Left colon (tissue), 2 donors: ENCODE measurements around the gene TAOK2. TPM values are rescaled to one million over a fixed set of nuclear protein-coding genes. Genes with fewer than 3 reads are reported as not detected.
"Not testable (repeated sequence)": the region's sequence is repeated elsewhere in the genome, so short reads cannot be mapped to it uniquely, and the experiment has no call there.

Experiments
- ATAC-seq: fragments of 200-7000 bp; cut with Tn5 transposase; one replicate; pipeline ENCODE4 v1.9.1; 2020; ENCODE audit warnings: mild to moderate bottlenecking, moderate library complexity
- DNase-seq, 2 donors: peaks; one replicate each; pipeline ENCODE4 v3.0.0-alpha.2; 2020
- intact Hi-C, 2 donors: fragments of 100-400 bp; cut with DNase I in 1 of 2; cut with micrococcal nuclease in 1 of 2; formaldehyde crosslinking; loops; one replicate each; pipeline versions ENCODE4 v1.11.2 to v1.14.0; 2022; cut with DNase I, micrococcal nuclease
- total RNA-seq, 2 donors: library from RNA; stranded (reverse); fragmentation: NEBNext Ultra II Directional; extraction: Animal tissue kit (Norgen Biotek cat#: 25700); gene quantifications; one replicate each; pipeline ENCODE4 v1.2.1, GENCODE V29; 2021
- donor health status: DM: no; HTN: no; CAD: no.
- donor health status: DM: yes; HTN: yes; CAD: no.

The TAOK2 gene
- total RNA-seq, 2 donors from 2014 or later = 44.5 TPM

DNA sequence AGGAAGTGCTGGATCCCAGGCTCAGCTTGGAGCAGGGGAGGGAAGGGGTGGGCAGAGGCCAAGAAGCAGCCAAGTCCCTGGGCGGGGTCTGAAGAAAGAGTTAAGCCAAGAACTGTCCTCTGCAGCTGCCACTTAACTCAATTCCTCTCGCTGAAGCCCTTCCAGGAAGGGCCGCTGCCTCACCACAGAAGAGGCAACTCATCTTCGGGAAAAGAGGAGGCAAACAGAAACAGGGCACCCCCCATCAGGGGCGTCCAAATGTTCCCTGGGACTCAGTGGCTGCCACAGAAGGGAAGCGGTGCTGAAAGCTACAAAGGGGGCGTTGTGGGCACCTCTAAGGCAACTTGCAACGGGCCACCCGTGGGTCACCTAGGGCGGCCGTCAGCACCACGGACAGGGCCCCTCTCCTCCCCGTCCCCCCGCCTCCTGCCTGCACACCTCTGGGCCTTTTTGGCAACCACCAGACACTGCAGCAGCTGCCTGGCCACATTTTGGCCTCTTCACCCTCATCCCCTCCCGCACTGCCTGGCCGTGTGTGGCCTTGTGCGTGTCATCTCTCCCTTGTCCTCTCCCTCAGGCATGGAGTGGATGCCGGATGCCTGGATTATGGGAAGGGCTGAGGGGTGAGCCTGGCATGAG is 54.9 kb downstream of the TAOK2 start:
- intact Hi-C loops = loop anchor here in 1 of 2 donors (5.0 kb wide), 1 partner anchor 326 kb away; no protein-coding TSS in a partner anchor
- ATAC-seq = peak; percentile 32
- no peak for DNase-seq

GRCh38 chr16:30030011-30030685 is 56.5 kb downstream of the TAOK2 start:
- no peak for DNase-seq
- no peak for ATAC-seq
- intact Hi-C loops = no loop called here

- no peak for DNase-seq
- no peak for ATAC-seq
- intact Hi-C loops = no loop called here
These were observed 57.3 kb downstream of the TAOK2 start, which contains the start of gene TLCD3B for GRCh38 chr16:30030841-30031413. Gene TLCD3B (minus strand): TSS chr16:30031271. CDS start chr16:30030527, 744 bp downstream.

DNA sequence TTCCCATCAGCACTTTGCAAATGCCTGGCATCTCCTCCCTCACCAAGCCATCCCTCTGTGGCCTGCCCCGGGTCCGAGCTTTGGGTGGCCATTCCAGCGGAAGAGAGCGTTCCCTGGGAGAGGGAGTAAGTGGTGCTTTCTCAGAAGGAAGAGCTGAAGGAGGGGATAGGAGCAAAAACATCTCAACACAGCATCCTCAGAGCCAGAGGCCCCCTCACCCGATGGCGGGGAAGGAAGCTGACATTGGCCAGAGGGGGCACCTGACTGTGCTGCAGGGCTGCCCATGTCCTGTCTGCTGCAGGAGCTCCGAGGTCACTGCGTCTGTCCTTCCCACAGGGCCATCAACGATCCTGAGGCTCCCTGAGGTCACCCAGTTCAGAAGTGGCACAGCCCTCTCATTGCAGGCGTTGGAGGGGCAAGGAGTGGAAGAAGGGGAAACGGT is 57.8 kb downstream of the TAOK2 start:
- DNase-seq = no peak
- intact Hi-C loops = no loop called here
- ATAC-seq = no peak

- ATAC-seq = peak; percentile 71
- DNase-seq = peak in 1 of 2 donors; percentile 58
These were observed 58.6 kb downstream of the TAOK2 start for GRCh38 chr16:30032083-30032819.

DNA sequence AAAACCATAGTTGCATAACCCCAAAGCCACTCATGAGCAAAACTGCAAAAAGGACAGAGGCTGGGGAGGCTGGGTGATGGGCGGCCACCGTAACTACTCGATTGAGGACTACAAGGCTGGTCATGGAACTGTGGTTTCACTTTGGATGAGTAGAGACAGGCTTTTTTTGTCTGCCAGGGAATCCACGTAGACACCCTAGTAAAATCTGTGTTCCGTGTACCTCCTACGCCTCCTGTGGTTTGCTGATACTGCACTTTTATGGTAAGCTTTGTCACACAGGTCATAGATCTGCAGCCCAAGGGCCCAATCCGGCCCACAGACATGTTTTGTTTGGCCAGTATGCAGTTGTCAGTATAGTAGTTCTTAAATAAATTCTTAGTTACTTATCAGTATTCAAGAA is 59.6 kb downstream of the TAOK2 start:
- intact Hi-C loops = no loop called here
- DNase-seq = no peak
- ATAC-seq = no peak

More at GRCh38 chr16:30032083-30032819, 58.6 kb downstream of the TAOK2 start:
- intact Hi-C loops = no loop called here

DNA sequence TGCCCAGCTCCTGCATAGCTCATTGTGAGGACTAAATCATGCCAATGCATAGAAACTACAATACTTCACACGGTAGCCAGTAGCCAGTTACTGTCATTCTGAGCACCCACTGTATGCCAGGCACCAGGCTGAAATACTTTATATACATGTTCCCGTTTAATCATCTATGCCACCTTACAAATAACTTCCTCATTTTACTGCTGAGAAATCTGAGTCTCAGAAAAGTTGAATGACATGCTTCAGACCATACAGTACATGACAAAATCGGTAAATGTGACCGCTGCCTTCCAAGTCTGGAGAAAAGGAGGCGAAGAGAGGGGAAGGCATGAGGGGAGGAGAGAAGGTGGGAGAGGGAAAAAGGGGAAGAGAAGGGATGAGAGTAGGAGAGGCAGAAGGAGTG is 66.6 kb downstream of the TAOK2 start:
- no peak for ATAC-seq
- DNase-seq = no peak

DNA sequence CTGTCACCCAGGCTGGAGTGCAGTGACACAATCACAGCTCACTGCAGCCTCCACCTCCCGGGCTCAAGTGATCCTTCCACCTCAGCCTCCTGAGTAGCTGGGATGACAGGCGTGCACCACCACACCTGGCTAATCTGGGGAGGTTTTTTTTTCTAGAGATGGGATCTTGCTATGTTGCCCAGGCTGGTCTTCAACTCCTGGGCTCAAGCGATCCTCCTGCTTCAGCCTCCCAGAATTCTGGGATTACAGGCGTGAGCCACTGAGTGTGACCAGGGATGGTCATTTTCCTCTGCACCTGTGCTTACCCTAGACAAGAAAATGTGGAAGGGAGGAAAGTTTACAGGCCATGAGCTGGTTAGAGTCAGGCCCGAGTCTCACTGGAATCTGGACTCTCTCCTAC is 67.0 kb downstream of the TAOK2 start:
- intact Hi-C loops, ATAC-seq, DNase-seq: not testable (repeated sequence)

More for the DNA sequence above, 66.6 kb downstream of the TAOK2 start:
- intact Hi-C loops = no loop called here

GRCh38 chr16:30041841-30042240 is 68.2 kb downstream of the TAOK2 start:
- ATAC-seq = no peak
- DNase-seq = no peak
- intact Hi-C loops = no loop called here

Other genes starting within 250 kb of the TAOK2 start
- gene C16orf54, start 227.9 kb upstream of the TAOK2 start, total RNA-seq = 1 to 10 TPM; 1.6 to 3.2 TPM
- gene ZG16, start 195.6 kb upstream of the TAOK2 start, total RNA-seq = 1,000 to 10,000 TPM; 1,315 to 1,793 TPM
- gene KIF22, start 183.1 kb upstream of the TAOK2 start, total RNA-seq = 10 to 100 TPM; 53.0 to 55.2 TPM
- gene MAZ, start 167.3 kb upstream of the TAOK2 start, total RNA-seq = 100 to 1,000 TPM; 252 to 365 TPM
- gene PRRT2, start 161.7 kb upstream of the TAOK2 start, total RNA-seq = 1 to 10 TPM; 1.3 to 2.0 TPM
- gene PAGR1, start 157.7 kb upstream of the TAOK2 start, total RNA-seq = 10 to 100 TPM; 16.8 to 17.4 TPM
- 100 to 1,000 TPM; 467 to 578 TPM for gene MVP, start 153.4 kb upstream of the TAOK2 start, total RNA-seq
- 10 to 100 TPM; 62.9 to 85.3 TPM for gene CDIPT, start 110.6 kb upstream of the TAOK2 start, total RNA-seq
- gene SEZ6L2, start 74.3 kb upstream of the TAOK2 start, total RNA-seq = 10 to 100 TPM; 11.1 to 13.0 TPM
- 1 to 10 TPM; 1.7 to 2.0 TPM for gene ASPHD1, start 73.4 kb upstream of the TAOK2 start, total RNA-seq
- 10 to 100 TPM; 22.2 to 35.2 TPM for gene KCTD13, start 47.6 kb upstream of the TAOK2 start, total RNA-seq
- gene TMEM219, start 11.8 kb upstream of the TAOK2 start, total RNA-seq = 100 to 1,000 TPM; 187 to 192 TPM
- 10 to 100 TPM in 1 of 2 donors, 1 to 10 TPM in 1; 7.6 to 11.9 TPM for gene HIRIP3, start 21.7 kb downstream of the TAOK2 start, total RNA-seq
- 10 to 100 TPM; 61.4 to 73.7 TPM for gene INO80E, start 22.4 kb downstream of the TAOK2 start, total RNA-seq
- gene DOC2A, start 37.2 kb downstream of the TAOK2 start, total RNA-seq = 1 to 10 TPM; 7.5 to 9.2 TPM
- not detected for gene C16orf92, start 49.3 kb downstream of the TAOK2 start, total RNA-seq
- under 1 TPM in 1 of 2 donors, not detected in 1; 0.31 TPM for gene TLCD3B, start 57.4 kb downstream of the TAOK2 start, total RNA-seq
- 1,000 to 10,000 TPM; 1,798 to 1,835 TPM for gene ALDOA, start 91.9 kb downstream of the TAOK2 start, total RNA-seq
- gene PPP4C, start 102.1 kb downstream of the TAOK2 start, total RNA-seq = 100 to 1,000 TPM; 101 to 106 TPM
- gene TBX6, start 118.1 kb downstream of the TAOK2 start, total RNA-seq = 1 to 10 TPM in 1 of 2 donors, under 1 TPM in 1; 0.92 to 1.1 TPM
- gene YPEL3, start 122.3 kb downstream of the TAOK2 start, total RNA-seq = 10 to 100 TPM; 30.5 to 58.2 TPM
- 10 to 100 TPM; 62.3 to 88.7 TPM for gene GDPD3, start 139.7 kb downstream of the TAOK2 start, total RNA-seq
- 100 to 1,000 TPM; 354 to 370 TPM for gene MAPK3, start 149.4 kb downstream of the TAOK2 start, total RNA-seq
- 10 to 100 TPM in 1 of 2 donors, 1 to 10 TPM in 1; 7.6 to 24.5 TPM for gene CORO1A, start 209.7 kb downstream of the TAOK2 start, total RNA-seq
- gene BOLA2B, start 219.8 kb downstream of the TAOK2 start, total RNA-seq = 100 to 1,000 TPM; 156 to 192 TPM
- 10 to 100 TPM; 84.5 to 86.9 TPM for gene SLX1A, start 220.0 kb downstream of the TAOK2 start, total RNA-seq
- gene SULT1A3, start 225.4 kb downstream of the TAOK2 start, total RNA-seq = 10 to 100 TPM; 72.3 to 92.6 TPM